ENCODE results near the gene OPALIN. TPM values are rescaled to one million over a fixed set of nuclear protein-coding genes. Genes with fewer than 3 reads are reported as not detected.
"Not testable (repeated sequence)": the region's sequence is repeated elsewhere in the genome, so short reads cannot be mapped to it uniquely, and the experiment has no call there.

The OPALIN gene
- polyA plus RNA-seq, 3 donors = not detected

DNA sequence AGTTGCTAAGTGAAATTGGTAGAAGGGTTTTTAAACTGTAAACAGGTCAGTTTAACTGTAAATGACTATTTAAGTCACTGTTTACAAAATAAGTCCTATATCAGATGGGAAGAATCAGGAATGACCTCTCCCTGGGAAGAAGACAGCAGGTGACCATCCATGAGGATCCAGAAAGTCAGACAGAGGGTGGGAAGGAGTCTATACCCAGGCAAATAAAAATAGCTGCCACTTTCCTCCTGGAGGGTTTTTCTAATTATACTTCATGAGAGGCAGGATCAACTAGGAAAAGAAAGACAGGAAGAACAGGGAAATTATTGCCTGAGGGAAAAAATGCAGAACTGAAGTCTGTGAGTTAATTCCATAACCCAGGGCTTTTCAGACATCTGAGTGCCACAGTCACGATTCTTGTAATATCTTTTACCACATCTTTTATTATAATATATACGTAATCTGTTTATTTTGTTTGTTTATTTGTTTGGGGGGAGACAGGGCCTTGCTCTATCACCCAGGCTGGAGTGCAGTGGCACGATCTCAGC is 47.6 kb downstream of the OPALIN start:
- no peak for DNase-seq (ENCODE audit: extremely low read depth in 1 of 11, low read depth in 9 of 11, low spot score in 4 of 11)

DNA sequence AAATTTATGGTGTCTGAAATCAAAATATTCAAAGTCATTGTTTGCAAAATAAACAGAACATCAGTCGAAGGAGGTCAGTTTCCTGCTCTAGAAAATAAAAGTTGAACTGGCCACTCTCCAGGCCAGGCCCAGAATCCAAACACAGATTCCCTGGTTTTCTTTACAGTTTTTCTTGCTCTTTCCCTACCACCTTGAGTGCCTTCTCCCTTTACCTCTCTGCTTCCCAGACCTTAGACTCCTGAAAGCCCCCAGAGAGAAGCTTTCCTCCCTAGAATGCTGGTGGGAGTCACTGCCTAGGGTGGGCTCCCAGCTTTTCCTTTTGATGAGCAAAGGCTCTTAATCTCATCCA is 48.5 kb downstream of the OPALIN start:
- DNase-seq (ENCODE audit: extremely low read depth in 1 of 11, low read depth in 9 of 11, low spot score in 4 of 11) = peak in 1 of 11 donors; percentile 38

DNA sequence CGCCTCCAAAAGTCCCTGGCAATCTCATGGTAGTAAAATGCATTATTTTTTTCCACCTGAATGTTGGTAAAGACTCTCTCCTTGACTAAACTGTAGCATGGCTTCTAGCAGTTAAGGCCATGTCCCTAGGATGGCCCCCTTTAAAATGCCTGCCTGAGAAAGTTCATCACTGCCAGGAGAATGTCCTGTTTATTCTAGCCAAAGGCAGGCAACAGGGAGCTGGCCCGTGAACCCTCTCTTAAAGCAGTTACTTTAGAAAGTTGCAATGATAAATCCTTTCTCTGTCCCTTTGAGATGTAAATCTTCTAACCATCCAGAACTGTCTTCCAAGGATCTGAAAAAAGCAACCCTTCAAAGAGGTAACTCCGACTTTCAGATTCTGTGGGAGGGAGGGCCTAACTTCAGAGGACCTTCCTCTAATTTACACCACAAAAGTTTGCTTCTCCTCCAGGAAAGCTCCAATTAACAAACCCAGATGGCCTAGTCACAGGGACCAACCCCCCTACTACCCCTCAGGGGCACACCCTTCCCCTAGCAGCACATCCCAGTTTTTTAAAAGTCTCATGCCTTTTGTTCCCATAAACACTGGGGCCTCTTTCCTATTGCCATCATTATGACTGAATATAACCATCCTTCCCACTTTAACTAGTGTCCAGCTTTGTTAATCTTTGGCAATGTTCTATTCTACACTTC is 49.0 kb downstream of the OPALIN start:
- DNase-seq (ENCODE audit: extremely low read depth in 1 of 11, low read depth in 9 of 11, low spot score in 4 of 11) = no peak

DNA sequence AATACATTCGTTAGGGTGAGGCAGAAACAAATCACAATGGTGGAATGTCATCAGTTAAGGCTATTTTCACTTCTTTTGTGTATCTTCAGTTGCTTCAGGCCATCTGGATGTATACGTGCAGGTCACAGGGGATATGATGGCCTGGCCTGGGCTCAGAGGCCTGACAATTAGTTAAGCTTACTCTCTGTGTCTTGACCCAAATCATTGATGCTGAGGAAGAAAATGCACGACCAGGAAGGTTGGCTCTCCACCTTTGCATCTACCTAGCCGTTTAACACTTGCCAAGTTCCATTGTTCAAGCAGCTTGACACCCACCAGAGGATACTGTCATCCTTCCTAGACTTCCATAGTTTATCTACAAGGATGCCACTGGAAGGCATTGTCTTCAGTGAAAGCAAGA is 49.9 kb downstream of the OPALIN start:
- not testable (repeated sequence) for DNase-seq (ENCODE audit: extremely low read depth in 1 of 11, low read depth in 9 of 11, low spot score in 4 of 11)

DNA sequence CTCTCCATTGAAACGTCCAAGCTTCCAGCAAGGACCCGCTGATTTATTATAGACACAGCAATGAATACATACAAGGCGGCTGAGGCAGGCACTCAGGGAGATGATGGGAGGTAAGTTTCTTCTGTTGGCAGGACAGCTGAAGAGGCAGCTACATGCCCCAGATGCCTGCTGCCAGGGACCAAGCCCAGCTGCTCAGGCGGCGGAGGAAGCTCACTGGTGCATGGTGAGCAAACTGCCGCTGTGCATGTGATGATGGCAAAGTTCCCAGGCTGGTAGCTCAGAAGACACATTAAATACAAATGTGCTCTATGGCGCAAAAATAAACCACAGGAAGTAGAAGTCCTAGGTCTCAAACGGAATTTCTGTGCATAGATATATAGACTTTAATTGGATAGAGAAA is 52.3 kb downstream of the OPALIN start:
- peak in 1 of 11 donors; percentile 32 for DNase-seq (ENCODE audit: extremely low read depth in 1 of 11, low read depth in 9 of 11, low spot score in 4 of 11)

DNA sequence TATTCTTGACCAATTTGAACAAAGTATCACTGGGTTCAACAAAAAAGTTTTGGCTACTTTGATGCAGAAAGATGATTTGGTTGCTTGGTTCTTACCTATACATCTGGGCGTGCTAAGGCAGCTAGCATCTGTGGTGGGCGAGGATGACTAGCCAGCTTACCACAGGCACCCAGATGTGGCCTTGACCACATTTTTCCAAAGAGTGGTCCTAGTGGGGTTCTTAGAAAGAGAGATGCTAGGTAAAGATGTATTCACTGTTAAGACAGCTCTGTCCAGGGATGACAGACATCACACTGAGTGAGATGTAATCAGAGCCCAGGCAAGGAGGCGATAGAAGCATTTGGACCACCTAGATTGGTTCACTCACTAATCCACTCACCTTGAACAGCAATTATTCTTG is 53.8 kb downstream of the OPALIN start:
- DNase-seq (ENCODE audit: extremely low read depth in 1 of 11, low read depth in 9 of 11, low spot score in 4 of 11) = no peak

DNA sequence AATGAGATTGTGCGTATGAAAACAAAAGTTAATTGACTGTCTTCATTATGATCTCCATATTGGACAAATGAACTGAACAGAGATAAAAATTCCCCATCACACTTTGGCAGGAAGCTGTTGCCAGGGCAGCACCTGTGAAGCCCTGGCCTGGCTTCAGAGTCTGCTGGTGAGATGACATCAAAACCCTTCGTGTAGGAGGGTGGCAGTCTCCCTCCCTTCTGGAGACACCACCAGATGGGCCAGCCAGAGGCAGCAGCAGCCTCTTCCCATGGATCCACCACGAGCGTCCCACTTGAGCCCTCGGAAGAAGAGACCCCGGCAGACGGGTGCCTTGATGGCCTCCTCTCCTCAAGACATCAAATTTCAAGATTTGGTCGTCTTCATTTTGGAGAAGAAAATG is 54.6 kb downstream of the OPALIN start, which contains the start of gene DNTT:
TSS of gene DNTT (plus strand) at position 205 of the 400 bp plus-strand sequence. CDS start at position 269, 64 bp downstream.
- DNase-seq (ENCODE audit: extremely low read depth in 1 of 11, low read depth in 9 of 11, low spot score in 4 of 11) = no peak

DNA sequence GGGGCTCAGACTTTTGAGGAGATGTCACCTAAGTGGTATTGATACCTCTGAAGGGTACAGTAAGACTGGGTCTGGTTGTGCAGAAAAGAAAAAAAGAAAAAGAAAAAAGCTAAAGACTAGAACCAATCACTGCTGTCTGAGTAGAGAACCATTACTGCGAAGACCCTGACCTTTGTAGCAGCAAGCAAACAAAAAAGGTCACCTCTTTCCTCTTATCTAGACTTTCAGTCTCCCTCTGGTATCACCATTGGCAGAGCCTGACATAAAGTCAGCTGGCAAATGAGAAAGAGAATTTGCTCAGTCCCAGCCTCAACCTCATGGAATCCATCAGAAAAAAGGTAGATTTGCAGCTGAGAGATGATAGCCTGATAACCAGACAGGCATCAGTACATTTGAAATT is 57.2 kb downstream of the OPALIN start:
- no peak for DNase-seq (ENCODE audit: extremely low read depth in 1 of 11, low read depth in 9 of 11, low spot score in 4 of 11)

DNA sequence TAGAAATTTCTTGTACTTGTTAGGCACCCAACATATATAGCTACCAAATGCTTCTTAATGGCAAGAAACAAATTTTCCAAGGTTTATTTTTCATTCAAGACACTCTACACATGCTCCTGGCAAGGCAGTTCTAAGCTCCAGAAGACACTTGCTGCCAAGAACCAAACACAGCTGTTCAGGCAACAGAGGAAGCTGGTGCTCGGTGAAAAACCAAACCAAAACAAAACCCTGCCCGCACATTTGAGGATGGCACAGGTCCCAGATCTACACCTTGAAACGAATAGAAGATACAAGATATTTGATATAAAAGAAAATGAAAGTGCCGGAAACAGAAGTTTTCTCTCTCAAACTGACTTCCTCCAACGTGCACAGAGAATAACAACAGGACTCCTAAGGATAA is 59.4 kb downstream of the OPALIN start:
- no peak for DNase-seq (ENCODE audit: extremely low read depth in 1 of 11, low read depth in 9 of 11, low spot score in 4 of 11)

DNA sequence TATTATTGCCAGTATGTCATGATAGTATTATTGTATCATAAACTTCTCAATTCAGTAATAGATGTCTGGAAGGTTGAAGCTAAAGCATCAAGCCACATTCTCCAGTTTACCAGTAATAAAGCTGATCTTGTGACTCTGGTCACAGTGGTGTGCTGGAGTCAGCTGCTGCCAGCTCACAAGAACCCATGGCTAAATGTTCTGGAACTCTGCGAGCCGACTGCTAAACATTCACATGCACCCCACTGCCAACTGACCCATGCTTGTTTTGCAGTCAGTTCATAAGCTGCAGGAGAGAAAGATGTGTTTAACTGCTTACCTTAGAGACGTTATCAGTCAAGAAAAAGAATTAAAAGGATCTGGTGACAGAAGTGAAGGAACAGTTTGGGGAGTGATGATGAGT is 60.4 kb downstream of the OPALIN start:
- no peak for DNase-seq (ENCODE audit: extremely low read depth in 1 of 11, low read depth in 9 of 11, low spot score in 4 of 11)

DNA sequence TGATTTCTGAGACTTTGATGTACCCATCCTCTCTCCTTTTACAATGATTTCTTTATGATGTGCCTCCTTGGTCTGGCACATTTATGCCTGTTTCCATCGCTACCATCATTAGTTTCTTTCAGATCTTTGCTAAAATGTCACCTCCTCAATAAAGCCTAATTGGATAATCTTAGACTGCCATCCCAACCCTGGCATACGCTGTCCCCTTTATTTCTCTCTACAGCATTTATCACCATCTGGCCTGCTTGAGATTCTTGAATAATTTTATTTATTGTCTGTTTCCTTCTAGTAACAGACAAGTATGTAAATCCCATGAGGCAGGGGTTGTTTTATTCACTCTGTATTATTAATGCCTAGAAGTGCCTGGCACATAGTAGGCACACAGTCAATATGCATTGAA is 61.3 kb downstream of the OPALIN start:
- DNase-seq (ENCODE audit: extremely low read depth in 1 of 11, low read depth in 9 of 11, low spot score in 4 of 11) = no peak

DNA sequence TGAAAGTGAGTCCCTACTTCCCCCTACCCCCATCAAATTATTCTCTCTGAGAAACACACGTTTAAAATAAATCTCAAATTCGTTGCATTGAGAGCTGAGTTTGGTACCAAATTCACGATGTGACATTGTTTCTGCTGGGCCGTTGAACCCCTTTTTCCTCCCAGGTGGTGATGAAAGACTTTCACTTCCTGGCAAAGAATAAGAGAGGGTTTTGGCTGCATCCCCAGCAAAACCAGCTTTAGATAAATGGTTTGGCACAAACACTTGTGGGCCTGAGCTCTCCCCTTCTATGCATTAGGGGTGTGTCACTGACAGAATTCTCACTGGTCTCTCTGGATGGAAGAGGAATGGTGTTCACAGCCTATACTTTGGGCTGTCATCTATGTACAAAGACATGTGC is 63.3 kb downstream of the OPALIN start:
- no peak for DNase-seq (ENCODE audit: extremely low read depth in 1 of 11, low read depth in 9 of 11, low spot score in 4 of 11)

Other genes starting within 250 kb of the OPALIN start
- 10 to 100 TPM; 34.3 to 51.3 (median 48.0) TPM for gene ZNF518A, start 228.7 kb downstream of the OPALIN start, polyA plus RNA-seq (ENCODE audit: insufficient read length in 3 of 3)
- gene BLNK, start 87.4 kb downstream of the OPALIN start, polyA plus RNA-seq (ENCODE audit: insufficient read length in 3 of 3) = 10 to 100 TPM; 33.5 to 42.0 (median 36.3) TPM
- gene DNTT, start 54.6 kb downstream of the OPALIN start, polyA plus RNA-seq (ENCODE audit: insufficient read length in 3 of 3) = under 1 TPM; 0.09 to 0.22 (median 0.20) TPM
- gene TLL2, start 154.9 kb upstream of the OPALIN start, polyA plus RNA-seq (ENCODE audit: insufficient read length in 3 of 3) = under 1 TPM; 0.69 to 0.95 (median 0.79) TPM
- gene TM9SF3, start 228.0 kb upstream of the OPALIN start, polyA plus RNA-seq (ENCODE audit: insufficient read length in 3 of 3) = 100 to 1,000 TPM; 180 to 224 (median 183) TPM